Endothelial cell of umbilical vein (primary cell): ENCODE data around the gene HYAL3.

ENCODE experiments used
- EZH2 ChIP-seq: IDR thresholded peaks from 2 replicates; pipeline ENCODE4 v1.6.1; 2012; ENCODE audit warnings: borderline replicate concordance, low read depth, mild to moderate bottlenecking, moderate library complexity, low read length, inconsistent platforms; ENCODE audit not compliant: severe bottlenecking
- FOS ChIP-seq: IDR thresholded peaks from 2 replicates; pipeline ENCODE4 v1.6.1; 2011; ENCODE audit warnings: mild to moderate bottlenecking, low read length, moderate library complexity, borderline replicate concordance; ENCODE audit not compliant: insufficient read depth
- MYC ChIP-seq: IDR thresholded peaks from one replicate; pipeline ENCODE4 v1.6.1; 2011; ENCODE audit warnings: mild to moderate bottlenecking, low read depth, low read length
- POLR2A ChIP-seq: IDR thresholded peaks from 2 replicates; pipeline ENCODE4 v1.6.1; 2012; ENCODE audit warnings: low read depth, mild to moderate bottlenecking, control low read depth, low read length
- POLR2AphosphoS5 ChIP-seq: IDR thresholded peaks from 2 replicates; pipeline ENCODE4 v1.6.1; 2012; ENCODE audit warnings: low read depth, mild to moderate bottlenecking, control low read depth, low read length, moderate library complexity; ENCODE audit not compliant: insufficient read depth
- TF ChIP-seq, protein P1 (sequence below), 2 donors: IDR thresholded peaks; 1 replicate in 1 of 2; 2 replicates in 1 of 2; pipeline ENCODE4 v1.5.1; 2011; ENCODE audit warnings: low read length in 2 of 2, mild to moderate bottlenecking in 2 of 2, moderate library complexity in 2 of 2, control low read depth in 1 of 2, inconsistent platforms in 1 of 2, low read depth in 1 of 2; ENCODE audit not compliant: insufficient read depth in 1 of 2; ENCODE audit errors: extremely low read depth in 1 of 2

DNA sequence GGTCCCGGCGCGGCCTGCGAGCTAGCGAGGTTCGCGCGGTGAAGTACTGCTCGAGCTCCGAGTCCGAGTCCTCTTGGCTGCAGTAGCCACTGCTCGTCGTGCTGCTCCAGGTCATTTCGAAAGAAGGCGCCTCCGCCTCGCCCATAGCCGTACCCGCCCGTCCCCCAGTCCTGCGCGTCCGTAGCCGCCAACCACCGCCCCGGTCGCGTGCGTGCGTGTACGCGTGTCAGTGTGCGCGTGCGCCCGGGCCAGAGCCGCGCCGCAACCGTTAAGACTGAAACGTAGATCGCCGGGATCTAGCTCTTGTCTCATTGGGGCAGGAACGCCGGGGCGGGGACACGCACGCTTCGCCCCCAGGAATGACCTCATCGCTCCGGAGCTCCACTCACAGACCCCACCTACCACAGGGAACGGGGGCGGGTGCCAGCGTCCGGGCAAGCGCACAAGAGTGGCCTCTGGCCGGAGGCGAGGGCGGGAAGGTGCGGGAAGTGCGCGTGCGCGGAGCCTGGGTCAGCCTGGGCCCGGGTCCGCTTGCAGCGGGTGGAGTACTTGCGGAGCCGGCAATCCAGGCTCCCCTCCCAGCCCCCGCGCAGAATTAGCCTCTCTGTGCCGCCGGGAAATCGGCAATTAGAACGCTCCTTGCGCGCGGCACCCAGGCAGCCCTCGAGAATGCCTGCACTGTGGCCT is 38.1 kb upstream of the HYAL3 start:
- TF ChIP-seq EZH2 = no peak
- TF ChIP-seq, protein P1, sequence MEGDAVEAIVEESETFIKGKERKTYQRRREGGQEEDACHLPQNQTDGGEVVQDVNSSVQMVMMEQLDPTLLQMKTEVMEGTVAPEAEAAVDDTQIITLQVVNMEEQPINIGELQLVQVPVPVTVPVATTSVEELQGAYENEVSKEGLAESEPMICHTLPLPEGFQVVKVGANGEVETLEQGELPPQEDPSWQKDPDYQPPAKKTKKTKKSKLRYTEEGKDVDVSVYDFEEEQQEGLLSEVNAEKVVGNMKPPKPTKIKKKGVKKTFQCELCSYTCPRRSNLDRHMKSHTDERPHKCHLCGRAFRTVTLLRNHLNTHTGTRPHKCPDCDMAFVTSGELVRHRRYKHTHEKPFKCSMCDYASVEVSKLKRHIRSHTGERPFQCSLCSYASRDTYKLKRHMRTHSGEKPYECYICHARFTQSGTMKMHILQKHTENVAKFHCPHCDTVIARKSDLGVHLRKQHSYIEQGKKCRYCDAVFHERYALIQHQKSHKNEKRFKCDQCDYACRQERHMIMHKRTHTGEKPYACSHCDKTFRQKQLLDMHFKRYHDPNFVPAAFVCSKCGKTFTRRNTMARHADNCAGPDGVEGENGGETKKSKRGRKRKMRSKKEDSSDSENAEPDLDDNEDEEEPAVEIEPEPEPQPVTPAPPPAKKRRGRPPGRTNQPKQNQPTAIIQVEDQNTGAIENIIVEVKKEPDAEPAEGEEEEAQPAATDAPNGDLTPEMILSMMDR (IDR thresholded peaks at IDR 0.05; ENCODE audit: extremely low read depth in 1 of 2, insufficient read depth in 1 of 2, low read depth in 1 of 2, low read length in 2 of 2) = no peak
- no peak for TF ChIP-seq MYC
- TF ChIP-seq POLR2AphosphoS5 = peak; percentile 70
- peak; percentile 63 for TF ChIP-seq POLR2A
- no peak for TF ChIP-seq FOS
